OCI-LY3 (cell line): ENCODE data around the gene GGN.

ENCODE experiments used
- EZH2phosphoT487 ChIP-seq: fragments of 200-600 bp; shearing (Covaris generic); IDR thresholded peaks from 2 replicates; pipeline ENCODE4 v1.6.1; 2018; ENCODE audit warnings: antibody characterized with exemption, mixed run types, low read depth
- TF ChIP-seq, protein P1 (sequence below): fragments of 200-600, 300-600 bp; sonication (generic); IDR thresholded peaks from 2 replicates; pipeline ENCODE4 v1.5.1; 2014; ENCODE audit warnings: antibody characterized with exemption, low read length, low read depth

DNA sequence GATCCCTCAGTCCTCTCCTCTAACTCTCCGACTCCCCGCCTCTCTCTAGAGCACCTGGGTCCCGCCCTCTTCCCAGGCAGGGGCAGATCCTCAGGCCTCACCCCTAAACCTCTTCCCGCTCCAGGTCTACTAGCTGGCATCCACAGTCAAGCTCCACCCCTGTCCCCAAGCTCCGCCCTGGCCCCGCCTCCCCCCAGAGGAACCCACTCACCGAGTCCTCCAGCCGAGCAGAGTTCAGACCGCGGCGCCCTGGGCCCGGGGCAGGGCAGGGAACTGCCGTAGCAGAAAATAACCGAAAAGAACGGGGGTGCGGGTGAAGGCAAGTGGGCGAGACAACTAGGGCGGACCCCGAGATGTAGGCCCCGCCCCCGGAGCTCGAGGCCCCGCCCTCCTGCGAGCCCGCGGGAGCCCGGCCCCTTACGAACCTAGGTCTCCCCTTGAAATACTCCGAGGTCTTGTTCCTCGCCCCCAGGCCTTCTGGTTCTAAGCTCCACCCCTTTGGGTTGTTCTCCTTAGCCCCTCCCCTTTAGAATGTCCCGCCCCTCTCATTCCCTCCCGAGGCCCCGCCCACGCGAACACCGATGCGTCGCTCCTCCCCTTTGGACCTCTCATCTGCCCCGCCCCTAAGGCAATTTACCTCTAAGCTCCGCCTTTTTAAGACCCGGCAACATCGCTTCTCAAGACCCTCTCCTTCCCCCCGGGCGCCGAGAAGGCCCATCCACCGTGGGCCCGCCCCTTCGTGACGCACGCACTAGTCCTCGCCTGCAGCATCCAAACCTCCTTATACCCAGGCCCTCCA lies at the start of gene GGN:
- TF ChIP-seq, protein P1, sequence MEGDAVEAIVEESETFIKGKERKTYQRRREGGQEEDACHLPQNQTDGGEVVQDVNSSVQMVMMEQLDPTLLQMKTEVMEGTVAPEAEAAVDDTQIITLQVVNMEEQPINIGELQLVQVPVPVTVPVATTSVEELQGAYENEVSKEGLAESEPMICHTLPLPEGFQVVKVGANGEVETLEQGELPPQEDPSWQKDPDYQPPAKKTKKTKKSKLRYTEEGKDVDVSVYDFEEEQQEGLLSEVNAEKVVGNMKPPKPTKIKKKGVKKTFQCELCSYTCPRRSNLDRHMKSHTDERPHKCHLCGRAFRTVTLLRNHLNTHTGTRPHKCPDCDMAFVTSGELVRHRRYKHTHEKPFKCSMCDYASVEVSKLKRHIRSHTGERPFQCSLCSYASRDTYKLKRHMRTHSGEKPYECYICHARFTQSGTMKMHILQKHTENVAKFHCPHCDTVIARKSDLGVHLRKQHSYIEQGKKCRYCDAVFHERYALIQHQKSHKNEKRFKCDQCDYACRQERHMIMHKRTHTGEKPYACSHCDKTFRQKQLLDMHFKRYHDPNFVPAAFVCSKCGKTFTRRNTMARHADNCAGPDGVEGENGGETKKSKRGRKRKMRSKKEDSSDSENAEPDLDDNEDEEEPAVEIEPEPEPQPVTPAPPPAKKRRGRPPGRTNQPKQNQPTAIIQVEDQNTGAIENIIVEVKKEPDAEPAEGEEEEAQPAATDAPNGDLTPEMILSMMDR, result no peak
- no peak for TF ChIP-seq EZH2phosphoT487
